Measurements from ENCODE around the gene ABCA7. TPM values are rescaled to one million over a fixed set of nuclear protein-coding genes. Genes with fewer than 3 reads are reported as not detected.

The ABCA7 gene
- total RNA-seq, 1 experiment from 2014 or later: 91.4 TPM

- no peak for DNase-seq (ENCODE audit: low read depth, low spot score)
- Histone ChIP-seq H3K9me3 (ENCODE audit: control insufficient read depth in 1 of 2, insufficient read depth in 1 of 2, low read depth in 1 of 2, low read length in 2 of 2) (no peaks in the 10 kb centered on the region), H3K4me2 (ENCODE audit: low read length) (no peak overlapping the region), H3K79me2 (ENCODE audit: insufficient read depth, low read length) (no peaks in the 10 kb centered on the region), H3K36me3 (ENCODE audit: control insufficient read depth in 1 of 2, insufficient read depth in 2 of 2, low read length in 2 of 2) (peaks cover 0 to 12% of the 10 kb centered on the region in 2 experiments; a peak in 2 of 4 replicates), H3K27ac (ENCODE audit: low read depth, low read length) (no peak overlapping the region), H4K20me1 (ENCODE audit: insufficient read depth) (no peaks in the 10 kb centered on the region), H2AFZ (ENCODE audit: low read depth, low read length, poor library complexity, severe bottlenecking) (no peak overlapping the region), H3K27me3 (ENCODE audit: insufficient read depth, low read length) (no peaks in the 10 kb centered on the region), H3K4me1 (ENCODE audit: control insufficient read depth in 1 of 2, insufficient read depth in 2 of 2, low read length in 2 of 2) (peaks cover 10 to 30% of the 10 kb centered on the region in 2 experiments), H3K9ac (ENCODE audit: low read length) (no peak overlapping the region), H3K9me2 (ENCODE audit: insufficient read depth) (no peaks in the 10 kb centered on the region), H3K4me3 (replicated peaks in 1 of 2; ENCODE audit: low read depth in 1 of 2, low read length in 2 of 2) (no peak overlapping the region)
- TF ChIP-seq EZH2phosphoT487 (IDR thresholded peaks at IDR 0.05; ENCODE audit: borderline replicate concordance) (no peak), REST (IDR thresholded peaks at IDR 0.05; ENCODE audit: low read depth) (no peak), ATF3 (IDR thresholded peaks at IDR 0.05) (no peak), YY1 (IDR thresholded peaks at IDR 0.05; ENCODE audit: extremely low read depth, insufficient replicate concordance, low read depth, low read length) (no peak), SP1 (IDR thresholded peaks at IDR 0.05; ENCODE audit: low read depth) (no peak), EZH2 (IDR thresholded peaks at IDR 0.05) (no peak), CEBPB (IDR thresholded peaks at IDR 0.05; ENCODE audit: low read depth) (no peak), EGR1 (IDR thresholded peaks at IDR 0.05; ENCODE audit: low read depth) (no peak), POLR2A (IDR thresholded peaks at IDR 0.05; ENCODE audit: borderline replicate concordance, extremely low read depth, insufficient read depth, insufficient read length) (no peak), ZNF274 (IDR thresholded peaks at IDR 0.05; ENCODE audit: low read depth, low read length) (no peak), RAD21 (IDR thresholded peaks at IDR 0.05; ENCODE audit: low read depth) (no peak), CBX3 (IDR thresholded peaks at IDR 0.05; ENCODE audit: low read depth) (no peak), ZBTB33 (IDR thresholded peaks at IDR 0.05; ENCODE audit: extremely low read depth, insufficient replicate concordance, low read length) (no peak), CTCF (IDR thresholded peaks at IDR 0.05 in 2 of 3, conservative IDR thresholded peaks at IDR 0.05 in 1 of 3; ENCODE audit: borderline replicate concordance in 1 of 3, insufficient read depth in 1 of 3, low read depth in 2 of 3, low read length in 2 of 3) (no peak), ELF1 (IDR thresholded peaks at IDR 0.05; ENCODE audit: borderline replicate concordance, low read depth) (no peak), POLR2AphosphoS5 (IDR thresholded peaks at IDR 0.05; ENCODE audit: low read depth, low read length) (no peak), SRF (IDR thresholded peaks at IDR 0.05; ENCODE audit: low read depth) (no peak), ZFX (IDR thresholded peaks at IDR 0.05) (no peak), FOSL1 (IDR thresholded peaks at IDR 0.05; ENCODE audit: low read depth) (no peak)
- POLR2A ChIA-PET: no interaction called here
- ATAC-seq: no peak
- RAD21 ChIA-PET (ENCODE audit: low non-redundant PET in 1 of 2, low total read pairs in 2 of 2, uncharacterized antibody in 2 of 2, unreplicated experiment in 2 of 2): no interaction called here
- no TSS peak for BruUV-seq (replicated peaks)
- intact Hi-C loops (cut with micrococcal nuclease): no loop called here
- CTCF ChIA-PET: no interaction called here
Measured at GRCh38 chr19:998064-998463, 41.8 kb upstream of the ABCA7 start.

Data from HCT116 (cell line).